Endothelial cell of umbilical vein (primary cell): ENCODE data around the gene GSTO2.
A peak's percentile ranks its signal among the peaks of the same experiment; 100 is the strongest.

Experiments
- EZH2 ChIP-seq: IDR thresholded peaks from 2 replicates; pipeline ENCODE4 v1.6.1; 2012; ENCODE audit warnings: borderline replicate concordance, low read depth, mild to moderate bottlenecking, moderate library complexity, low read length, inconsistent platforms; ENCODE audit not compliant: severe bottlenecking
- FOS ChIP-seq: IDR thresholded peaks from 2 replicates; pipeline ENCODE4 v1.6.1; 2011; ENCODE audit warnings: mild to moderate bottlenecking, low read length, moderate library complexity, borderline replicate concordance; ENCODE audit not compliant: insufficient read depth
- GATA2 ChIP-seq: IDR thresholded peaks from 2 replicates; pipeline ENCODE4 v1.7.0; 2011; ENCODE audit warnings: low read depth, mild to moderate bottlenecking, moderate library complexity, mixed read lengths, low read length; ENCODE audit not compliant: insufficient read length, insufficient read depth
- JUN ChIP-seq: IDR thresholded peaks from 2 replicates; pipeline ENCODE4 v1.6.1; 2011; ENCODE audit warnings: borderline replicate concordance, low read depth; ENCODE audit not compliant: insufficient read length, insufficient read depth
- MAX ChIP-seq: IDR thresholded peaks from 2 replicates; pipeline ENCODE4 v1.6.1; 2011; ENCODE audit not compliant: insufficient read depth, insufficient read length
- MYC ChIP-seq: IDR thresholded peaks from one replicate; pipeline ENCODE4 v1.6.1; 2011; ENCODE audit warnings: mild to moderate bottlenecking, low read depth, low read length
- POLR2A ChIP-seq: IDR thresholded peaks from 2 replicates; pipeline ENCODE4 v1.6.1; 2012; ENCODE audit warnings: low read depth, mild to moderate bottlenecking, control low read depth, low read length
- POLR2AphosphoS5 ChIP-seq: IDR thresholded peaks from 2 replicates; pipeline ENCODE4 v1.6.1; 2012; ENCODE audit warnings: low read depth, mild to moderate bottlenecking, control low read depth, low read length, moderate library complexity; ENCODE audit not compliant: insufficient read depth
- TF ChIP-seq, protein P1 (sequence below), 2 donors: IDR thresholded peaks; 1 replicate in 1 of 2; 2 replicates in 1 of 2; pipeline ENCODE4 v1.5.1; 2011; ENCODE audit warnings: low read length in 2 of 2, mild to moderate bottlenecking in 2 of 2, moderate library complexity in 2 of 2, control low read depth in 1 of 2, inconsistent platforms in 1 of 2, low read depth in 1 of 2; ENCODE audit not compliant: insufficient read depth in 1 of 2; ENCODE audit errors: extremely low read depth in 1 of 2

DNA sequence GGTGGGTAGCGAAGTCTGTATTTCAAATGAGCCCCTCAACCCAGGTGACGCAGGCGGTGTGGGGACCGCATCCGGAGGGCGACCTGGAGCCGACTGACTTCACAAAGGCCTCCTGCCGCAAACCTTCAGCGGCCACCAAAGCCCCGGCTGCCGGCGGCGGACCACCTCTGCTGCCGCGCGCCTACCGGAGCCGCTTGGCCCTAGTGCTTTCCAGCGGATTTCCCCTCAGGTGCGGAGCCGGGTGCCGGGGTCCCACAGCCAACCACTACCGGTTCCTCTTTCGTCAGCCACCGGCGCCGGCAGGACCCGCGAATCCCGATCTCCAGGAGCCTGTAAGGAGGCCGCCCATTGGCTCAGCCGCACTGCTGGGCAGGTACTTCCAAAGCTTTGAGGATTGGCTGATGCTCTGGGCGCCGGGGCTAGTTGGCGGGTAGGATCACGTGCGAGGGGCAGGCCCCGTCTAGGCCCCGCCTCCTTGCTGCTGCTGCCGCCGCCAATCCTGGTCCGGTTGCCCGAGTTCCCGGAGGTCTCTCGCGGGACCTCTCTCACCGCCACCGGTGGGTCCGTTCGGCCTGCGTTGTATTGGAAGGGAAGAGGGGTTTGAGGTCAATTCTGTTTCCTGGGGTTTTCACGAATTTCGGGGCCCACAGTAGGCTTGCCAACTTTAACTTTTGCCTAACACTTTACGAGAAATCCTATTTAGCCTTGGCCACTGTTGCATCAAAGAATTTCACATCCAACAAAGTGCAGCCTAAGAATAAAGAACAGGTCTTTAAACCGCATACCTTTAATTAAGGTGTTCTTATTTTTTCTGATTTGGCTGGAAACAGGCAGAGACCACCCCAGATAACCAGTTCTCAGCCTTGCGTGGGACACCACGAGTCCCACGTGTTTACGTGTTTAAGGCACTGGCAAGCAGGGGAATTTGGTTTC lies at the start of gene GSTO2:
- TF ChIP-seq EZH2 (no peak), GATA2 (no peak), POLR2AphosphoS5 (peak; percentile 91), MYC (no peak), POLR2A (peak; percentile 82), MAX (peak; percentile 71), FOS (no peak), JUN (no peak)
- TF ChIP-seq, protein P1, sequence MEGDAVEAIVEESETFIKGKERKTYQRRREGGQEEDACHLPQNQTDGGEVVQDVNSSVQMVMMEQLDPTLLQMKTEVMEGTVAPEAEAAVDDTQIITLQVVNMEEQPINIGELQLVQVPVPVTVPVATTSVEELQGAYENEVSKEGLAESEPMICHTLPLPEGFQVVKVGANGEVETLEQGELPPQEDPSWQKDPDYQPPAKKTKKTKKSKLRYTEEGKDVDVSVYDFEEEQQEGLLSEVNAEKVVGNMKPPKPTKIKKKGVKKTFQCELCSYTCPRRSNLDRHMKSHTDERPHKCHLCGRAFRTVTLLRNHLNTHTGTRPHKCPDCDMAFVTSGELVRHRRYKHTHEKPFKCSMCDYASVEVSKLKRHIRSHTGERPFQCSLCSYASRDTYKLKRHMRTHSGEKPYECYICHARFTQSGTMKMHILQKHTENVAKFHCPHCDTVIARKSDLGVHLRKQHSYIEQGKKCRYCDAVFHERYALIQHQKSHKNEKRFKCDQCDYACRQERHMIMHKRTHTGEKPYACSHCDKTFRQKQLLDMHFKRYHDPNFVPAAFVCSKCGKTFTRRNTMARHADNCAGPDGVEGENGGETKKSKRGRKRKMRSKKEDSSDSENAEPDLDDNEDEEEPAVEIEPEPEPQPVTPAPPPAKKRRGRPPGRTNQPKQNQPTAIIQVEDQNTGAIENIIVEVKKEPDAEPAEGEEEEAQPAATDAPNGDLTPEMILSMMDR (IDR thresholded peaks at IDR 0.05; ENCODE audit: extremely low read depth in 1 of 2, insufficient read depth in 1 of 2, low read depth in 1 of 2, low read length in 2 of 2): no peak
